T-cell (primary cell): ENCODE data around the gene ARMC6. TPM values are rescaled to one million over a fixed set of nuclear protein-coding genes. Genes with fewer than 3 reads are reported as not detected.
A peak's percentile ranks its signal among the peaks of the same experiment; 100 is the strongest.

ENCODE experiments used
- ATAC-seq, 4 experiments: fragments of 200-7000 bp in 3 of 4; fragments of 150-1000 bp in 1 of 4; cut with Tn5 transposase; replicated peaks in 1 of 4; 1 replicate in 3 of 4; 2 replicates in 1 of 4; pipeline ENCODE4 v1.10.0; 2021; ENCODE audit warnings: moderate library complexity in 3 of 4, mild to moderate bottlenecking in 2 of 4, moderate number of reproducible peaks in 1 of 4
- CTCF ChIA-PET, 2 donors: fragments of 300-600 bp; sonication (Branson Sonifier 250); formaldehyde crosslinking; loops; one replicate each; lab custom pipeline; 2022; ENCODE audit warnings: antibody characterized with exemption in 2 of 2; lab: Charles Lee
- POLR2A ChIA-PET, 2 donors: fragments of 300-600 bp; sonication (Branson Sonifier 250); formaldehyde crosslinking; loops; one replicate each; lab custom pipeline; 2022; ENCODE audit warnings: antibody characterized with exemption in 2 of 2; lab: Charles Lee
- DNase-seq, 35 experiments: peaks; one replicate each; pipeline versions ENCODE4 v3.0.0 to v3.0.0-alpha.2; 2013 to 2023
- H3K27ac ChIP-seq: one replicate; pipeline ENCODE4 v1.5.1; 2013; ENCODE audit warnings: low read length
- H3K27me3 ChIP-seq, 2 experiments: replicated peaks in 1 of 2; 1 replicate in 1 of 2; 2 replicates in 1 of 2; pipeline versions ENCODE4 v1.6.1 to v1.7.0; 2013; ENCODE audit warnings: low read length in 1 of 2, mixed read lengths in 1 of 2; ENCODE audit not compliant: control insufficient read depth in 2 of 2, insufficient read depth in 2 of 2; ENCODE audit errors: extremely low read depth in 1 of 2
- H3K36me3 ChIP-seq, 2 donors: 1 replicate in 1 of 2; 2 replicates in 1 of 2; pipeline versions ENCODE4 v1.6.1 to v1.7.0; 2013; ENCODE audit warnings: low read length in 1 of 2; ENCODE audit not compliant: control insufficient read depth in 2 of 2, insufficient read depth in 1 of 2; ENCODE audit errors: extremely low read depth in 1 of 2
- H3K4me1 ChIP-seq, 2 experiments: 1 replicate in 1 of 2; 2 replicates in 1 of 2; pipeline versions ENCODE4 v1.6.1 to v1.7.0; 2013; ENCODE audit warnings: low read length in 2 of 2, mixed read lengths in 1 of 2; ENCODE audit not compliant: insufficient read depth in 2 of 2, control insufficient read depth in 1 of 2; ENCODE audit errors: extremely low read depth in 1 of 2
- H3K4me3 ChIP-seq, 2 donors: 1 replicate in 1 of 2; 2 replicates in 1 of 2; pipeline versions ENCODE4 v1.5.1 to v1.7.0; 2013; ENCODE audit warnings: mild to moderate bottlenecking in 2 of 2, low read length in 1 of 2, moderate library complexity in 1 of 2; ENCODE audit not compliant: control insufficient read depth in 1 of 2; ENCODE audit errors: extremely low read depth in 1 of 2
- H3K9me3 ChIP-seq: 2 replicates; pipeline ENCODE4 v1.7.0; 2013
- H3K27ac Mint-ChIP-seq, 2 donors: one replicate each; pipeline ENCODE4 v1.8.0; 2020 to 2021; ENCODE audit warnings: mild to moderate bottlenecking in 2 of 2, mixed read lengths in 2 of 2
- H3K27me3 Mint-ChIP-seq, 2 donors: one replicate each; pipeline ENCODE4 v1.8.0; 2021 to 2022; ENCODE audit warnings: mixed read lengths in 2 of 2
- H3K36me3 Mint-ChIP-seq: one replicate; pipeline ENCODE4 v1.8.0; 2021; ENCODE audit warnings: mixed read lengths
- H3K4me1 Mint-ChIP-seq, 3 donors: one replicate each; pipeline ENCODE4 v1.8.0; 2020 to 2022; ENCODE audit warnings: mixed read lengths in 3 of 3, mild to moderate bottlenecking in 1 of 3
- H3K4me3 Mint-ChIP-seq, 3 donors: one replicate each; pipeline ENCODE4 v1.8.0; 2020 to 2022; ENCODE audit warnings: mild to moderate bottlenecking in 3 of 3, mixed read lengths in 3 of 3, moderate library complexity in 3 of 3
- H3K9me3 Mint-ChIP-seq, 3 donors: one replicate each; pipeline ENCODE4 v1.8.0; 2020 to 2022; ENCODE audit warnings: mixed read lengths in 3 of 3
- WGBS: methylation state at CpG from one replicate; pipeline ENCODE4 v1.1.5; 2013; ENCODE audit warnings: missing lambda C conversion rate; ENCODE audit not compliant: insufficient coverage; 5-methylcytosine and 5-hydroxymethylcytosine counted together
- total RNA-seq, 35 experiments: library from RNA in 6 of 35; stranded (reverse) in 6 of 35; fragments of 120-200 nt in 1 of 35; gene quantifications; one replicate each; pipeline versions ENCODE4 v1.2.1 to v1.2.4 and lab custom pipeline; 2013 to 2026

Gene ARMC6
- total RNA-seq, result 10 to 100 TPM; 12.8 to 22.7 (median 18.7) TPM
- 21.8 TPM for total RNA-seq (2013)
- 11.0 to 108 (median 22.0) reads per million in 29 experiments for total RNA-seq (lab: John Stamatoyannopoulos, UW)

DNA sequence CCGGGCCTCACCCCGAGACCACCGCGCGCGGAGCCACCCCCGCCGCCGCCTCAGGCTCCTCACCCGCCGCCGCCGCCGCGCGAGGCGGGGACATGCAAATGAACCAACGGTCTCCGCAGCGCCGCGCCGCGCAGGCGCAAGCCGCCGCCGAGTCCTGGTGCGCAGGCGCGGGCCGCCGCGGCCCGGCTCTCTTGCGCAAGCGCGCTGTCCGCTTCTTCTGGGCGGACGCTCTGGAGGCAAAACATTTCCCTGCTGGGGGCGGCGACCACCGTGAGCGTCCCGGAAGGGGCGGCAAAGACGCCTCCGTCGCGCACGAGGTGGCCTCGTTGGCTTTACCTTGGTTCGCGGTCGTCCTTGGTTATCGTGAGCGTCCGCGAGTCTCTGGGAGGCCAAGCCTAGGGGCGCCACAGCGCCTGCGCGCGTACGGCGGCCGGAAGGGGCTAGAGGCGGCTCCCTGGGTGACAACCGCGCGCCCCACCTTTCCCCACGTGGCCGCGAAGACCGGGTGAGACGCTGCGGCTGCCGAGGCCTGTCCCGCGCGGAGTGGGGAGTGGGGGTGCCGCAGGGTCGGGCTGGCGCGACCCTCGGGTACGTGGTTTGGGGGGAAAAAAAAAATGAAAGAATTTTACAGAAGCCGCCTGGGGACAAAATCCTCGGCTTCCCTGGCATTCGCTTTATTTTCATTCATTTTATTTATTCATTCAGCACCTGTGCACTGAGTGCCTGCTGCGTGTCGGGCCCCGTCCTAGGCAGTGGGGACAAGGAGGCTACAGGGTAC is at the start of gene ARMC6, which contains the start of gene SUGP2:
TSS of gene ARMC6 (plus strand) at position 178 of the 778 bp plus-strand sequence. CDS start 607 bp downstream, outside the sequence.
TSS of gene SUGP2 (minus strand) at position 92 of the 778 bp plus-strand sequence. CDS start 2,446 bp downstream, outside the sequence.
- ChIA-PET CTCF (interaction anchor here in 1 of 2 donors (0.7 kb wide), 1 partner anchor 190 kb away, joined by 3 read pairs; no protein-coding TSS in a partner anchor), POLR2A (no interaction called here)
- DNase-seq (peak; percentile 79 to 94 (median 87)), ATAC-seq (peak; percentile 79 to 86 (median 86))
- no peaks in the 10 kb centered on the region for H3K9me3 ChIP-seq
- no peaks in the 10 kb centered on the region for H3K9me3 Mint-ChIP-seq
- H3K4me3 Mint-ChIP-seq, result peak within 1 kb of the TSS; percentile 82 to 89 (median 89)
- H3K27me3 ChIP-seq, result no peaks in the 10 kb centered on the region
- peak within 1 kb of the TSS; percentile 88 to 92 for H3K27ac Mint-ChIP-seq
- H3K4me3 ChIP-seq, result peak within 1 kb of the TSS; percentile 80 to 93
- peaks cover 20 to 40% (median 35%) of the 10 kb centered on the region in 3 donors for H3K4me1 Mint-ChIP-seq
- no peaks in the 10 kb centered on the region for H3K27me3 Mint-ChIP-seq
- WGBS, result under 1% methylated on average over 80 of the region's 94 CpGs
- peaks cover 5 to 19% of the 10 kb centered on the region in 2 donors for H3K36me3 ChIP-seq
- peaks cover 9% of the 10 kb centered on the region for H3K36me3 Mint-ChIP-seq
- peak within 1 kb of the TSS; percentile 76 for H3K27ac ChIP-seq
- H3K4me1 ChIP-seq, result peaks cover 12 to 27% of the 10 kb centered on the region in 2 experiments

DNA sequence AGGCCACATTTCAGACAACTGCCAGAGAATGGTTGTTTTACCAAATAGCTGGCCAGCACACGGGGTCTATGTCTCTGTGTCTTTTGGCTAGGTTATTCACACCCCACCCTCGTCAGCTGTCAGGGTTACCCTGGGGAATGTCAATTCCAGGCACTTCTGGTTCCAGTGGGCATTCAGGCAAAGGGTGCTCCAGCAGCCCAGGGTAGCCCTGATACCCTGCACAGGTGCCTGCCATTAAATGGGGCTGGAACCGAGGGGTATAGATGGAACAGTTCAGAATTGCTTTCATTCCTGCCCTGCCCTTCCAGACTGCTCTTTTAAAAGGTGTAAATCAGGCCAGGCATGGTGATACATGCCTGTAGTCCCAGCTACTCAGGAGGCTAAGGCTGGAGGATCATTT is 49.2 kb upstream of the ARMC6 start:
- Histone ChIP-seq H3K4me3 (no peak overlapping the region), H3K36me3 (no peaks in the 10 kb centered on the region), H3K4me1 (peaks cover 0 to 3% of the 10 kb centered on the region in 2 experiments), H3K27ac (no peak overlapping the region), H3K27me3 (peaks cover 0 to 49% of the 10 kb centered on the region in 2 experiments), H3K9me3 (no peaks in the 10 kb centered on the region)
- no peak overlapping the region for H3K4me3 Mint-ChIP-seq
- no peaks in the 10 kb centered on the region for H3K36me3 Mint-ChIP-seq
- no peaks in the 10 kb centered on the region for H3K4me1 Mint-ChIP-seq
- 100% methylated on average over 1 of the region's 3 CpGs for WGBS
- peaks cover 0 to 17% of the 10 kb centered on the region in 2 donors for H3K27me3 Mint-ChIP-seq
- no peak for ATAC-seq
- no peak for DNase-seq
- POLR2A ChIA-PET, result no interaction called here
- H3K27ac Mint-ChIP-seq, result no peak overlapping the region
- H3K9me3 Mint-ChIP-seq, result no peaks in the 10 kb centered on the region
- CTCF ChIA-PET, result no interaction called here

DNA sequence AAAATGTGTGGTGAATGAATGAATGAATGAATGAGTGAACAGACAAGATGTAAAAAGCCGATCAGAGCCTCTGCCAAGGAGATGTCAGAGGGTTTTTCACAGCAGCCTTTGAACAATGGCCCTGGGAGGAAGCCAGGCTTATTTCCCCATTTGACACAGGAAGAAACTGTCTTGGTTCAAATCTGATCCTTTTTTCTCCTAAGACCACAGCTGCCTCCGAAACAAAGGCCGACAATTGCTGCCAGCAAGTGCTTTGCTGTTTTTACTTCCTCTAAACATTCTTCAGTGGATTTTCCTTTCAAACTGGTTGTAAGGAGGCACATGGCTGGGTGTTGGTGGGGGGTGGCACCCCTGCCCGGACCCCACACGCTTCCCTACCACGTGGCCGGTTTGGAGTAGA is 48.1 kb upstream of the ARMC6 start:
- DNase-seq (peak in 1 of 35 experiments; percentile 10), ATAC-seq (no peak)
- H3K27me3 ChIP-seq, result peaks cover 0 to 49% of the 10 kb centered on the region in 2 experiments
- Mint-ChIP-seq H3K4me3 (no peak overlapping the region), H3K9me3 (no peaks in the 10 kb centered on the region), H3K27ac (no peak overlapping the region), H3K27me3 (peaks cover 0 to 17% of the 10 kb centered on the region in 2 donors), H3K4me1 (no peaks in the 10 kb centered on the region), H3K36me3 (no peaks in the 10 kb centered on the region)
- H3K9me3 ChIP-seq, result no peaks in the 10 kb centered on the region
- H3K4me1 ChIP-seq, result peaks cover 0 to 3% of the 10 kb centered on the region in 2 experiments
- WGBS, result 20% methylated on average over 2 of the region's 7 CpGs
- no peak overlapping the region for H3K4me3 ChIP-seq
- ChIA-PET POLR2A (no interaction called here), CTCF (no interaction called here)
- H3K27ac ChIP-seq, result no peak overlapping the region
- H3K36me3 ChIP-seq, result no peaks in the 10 kb centered on the region

GRCh38 chr19:18987456-18987855 is 45.9 kb upstream of the ARMC6 start:
- no peak for DNase-seq
- Histone ChIP-seq H3K4me1 (peaks cover 0 to 3% of the 10 kb centered on the region in 2 experiments), H3K27ac (no peak overlapping the region), H3K36me3 (peaks cover 1 to 7% of the 10 kb centered on the region in 2 donors), H3K4me3 (no peak overlapping the region), H3K27me3 (peaks cover 0 to 36% of the 10 kb centered on the region in 2 experiments), H3K9me3 (no peaks in the 10 kb centered on the region)
- Mint-ChIP-seq H3K27me3 (peaks cover 0 to 10% of the 10 kb centered on the region in 2 donors), H3K4me3 (no peak overlapping the region), H3K36me3 (peaks cover 9% of the 10 kb centered on the region), H3K27ac (no peak overlapping the region), H3K9me3 (no peaks in the 10 kb centered on the region), H3K4me1 (no peaks in the 10 kb centered on the region)
- no CpG with 5 or more reads among the region's 4 CpGs for WGBS
- no peak for ATAC-seq
- POLR2A ChIA-PET, result no interaction called here
- CTCF ChIA-PET, result no interaction called here

DNA sequence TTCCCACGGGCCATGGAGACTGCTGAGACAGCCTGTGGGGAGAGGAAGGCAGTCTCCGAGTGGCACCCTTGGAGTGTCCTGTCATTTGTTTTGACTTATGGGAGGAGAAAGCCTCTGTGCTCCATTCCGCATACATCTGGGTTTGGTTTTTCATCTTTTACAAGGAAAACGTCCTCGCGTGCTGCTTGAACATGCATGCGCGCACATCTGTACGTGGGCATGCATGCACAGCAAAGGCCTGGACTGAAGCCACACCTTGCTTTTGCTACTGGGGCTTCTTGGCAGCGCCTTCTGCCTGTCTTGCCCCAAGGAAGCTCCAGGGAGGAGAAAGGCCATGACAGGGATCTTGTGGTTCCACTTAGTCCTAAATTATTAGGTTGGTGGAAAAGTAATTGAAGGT is 44.1 kb upstream of the ARMC6 start:
- H3K36me3 ChIP-seq, result peaks cover 13 to 20% of the 10 kb centered on the region in 2 donors
- DNase-seq (no peak), ATAC-seq (no peak)
- H3K27me3 ChIP-seq, result peaks cover 0 to 21% of the 10 kb centered on the region in 2 experiments
- peaks cover 0 to 3% of the 10 kb centered on the region in 2 experiments for H3K4me1 ChIP-seq
- H3K36me3 Mint-ChIP-seq, result peaks cover 26% of the 10 kb centered on the region
- H3K4me1 Mint-ChIP-seq, result no peaks in the 10 kb centered on the region
- no peak overlapping the region for H3K4me3 ChIP-seq
- WGBS, result 94% methylated on average over 8 of the region's 10 CpGs
- no peaks in the 10 kb centered on the region for H3K9me3 ChIP-seq
- ChIA-PET CTCF (no interaction called here), POLR2A (no interaction called here)
- no peak overlapping the region for H3K27ac Mint-ChIP-seq
- H3K27me3 Mint-ChIP-seq, result peaks cover 0 to 4% of the 10 kb centered on the region in 2 donors
- no peaks in the 10 kb centered on the region for H3K9me3 Mint-ChIP-seq
- no peak overlapping the region for H3K4me3 Mint-ChIP-seq
- no peak overlapping the region for H3K27ac ChIP-seq

GRCh38 chr19:18990128-18990708 is 43.2 kb upstream of the ARMC6 start:
- H3K27me3 Mint-ChIP-seq, result peaks cover 0 to 4% of the 10 kb centered on the region in 2 donors
- ChIA-PET POLR2A (no interaction called here), CTCF (no interaction called here)

More at GRCh38 chr19:18990128-18990708, 43.2 kb upstream of the ARMC6 start:
- peaks cover 13 to 29% of the 10 kb centered on the region in 2 donors for H3K36me3 ChIP-seq
- no peaks in the 10 kb centered on the region for H3K9me3 Mint-ChIP-seq
- no peak overlapping the region for H3K4me3 Mint-ChIP-seq
- WGBS, result 85% methylated on average over 4 of the region's 5 CpGs
- H3K36me3 Mint-ChIP-seq, result peaks cover 30% of the 10 kb centered on the region
- ATAC-seq (no peak), DNase-seq (no peak)
- peaks cover 0 to 17% of the 10 kb centered on the region in 2 experiments for H3K27me3 ChIP-seq
- H3K27ac Mint-ChIP-seq, result no peak overlapping the region
- no peak overlapping the region for H3K27ac ChIP-seq
- peaks cover 0 to 2% of the 10 kb centered on the region in 2 experiments for H3K4me1 ChIP-seq
- H3K4me1 Mint-ChIP-seq, result no peaks in the 10 kb centered on the region
- H3K4me3 ChIP-seq, result no peak overlapping the region
- H3K9me3 ChIP-seq, result no peaks in the 10 kb centered on the region
